ENCODE results near the gene PLIN4. TPM values are rescaled to one million over a fixed set of nuclear protein-coding genes. Genes with fewer than 3 reads are reported as not detected.

PLIN4 gene
- total and polyA plus RNA-seq, 8 donors = 3.5 to 64.7 (median 11.3) TPM

DNA sequence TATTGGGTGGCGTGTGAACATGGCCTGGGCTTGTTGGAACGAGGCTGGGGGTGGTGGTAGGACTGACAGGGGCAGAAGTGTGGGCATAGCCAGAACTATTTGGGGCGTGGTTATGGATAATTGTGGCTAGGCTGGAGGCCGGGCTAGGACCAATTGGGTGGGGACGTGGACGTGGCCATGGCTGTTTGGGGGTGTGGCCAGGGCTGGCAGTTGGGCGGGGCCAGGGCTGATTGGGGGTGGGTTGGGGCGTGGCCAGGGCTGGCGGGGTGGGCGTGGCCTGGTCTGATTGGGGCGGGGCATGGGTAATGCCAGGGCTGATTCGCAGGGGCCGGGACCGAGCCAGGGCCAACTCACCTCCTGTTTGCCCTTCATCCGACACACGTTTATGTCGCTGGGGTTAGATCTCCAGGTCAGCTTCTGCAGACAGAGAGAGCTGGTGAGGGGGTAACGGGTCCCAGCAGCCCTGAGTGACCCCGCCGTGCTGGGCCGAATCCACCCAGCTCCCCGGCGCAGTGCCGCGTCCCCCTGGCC lies 38.4 kb upstream of the PLIN4 start:
- no peak for DNase-seq
- no peak overlapping the region for H3K4me3 ChIP-seq

DNA sequence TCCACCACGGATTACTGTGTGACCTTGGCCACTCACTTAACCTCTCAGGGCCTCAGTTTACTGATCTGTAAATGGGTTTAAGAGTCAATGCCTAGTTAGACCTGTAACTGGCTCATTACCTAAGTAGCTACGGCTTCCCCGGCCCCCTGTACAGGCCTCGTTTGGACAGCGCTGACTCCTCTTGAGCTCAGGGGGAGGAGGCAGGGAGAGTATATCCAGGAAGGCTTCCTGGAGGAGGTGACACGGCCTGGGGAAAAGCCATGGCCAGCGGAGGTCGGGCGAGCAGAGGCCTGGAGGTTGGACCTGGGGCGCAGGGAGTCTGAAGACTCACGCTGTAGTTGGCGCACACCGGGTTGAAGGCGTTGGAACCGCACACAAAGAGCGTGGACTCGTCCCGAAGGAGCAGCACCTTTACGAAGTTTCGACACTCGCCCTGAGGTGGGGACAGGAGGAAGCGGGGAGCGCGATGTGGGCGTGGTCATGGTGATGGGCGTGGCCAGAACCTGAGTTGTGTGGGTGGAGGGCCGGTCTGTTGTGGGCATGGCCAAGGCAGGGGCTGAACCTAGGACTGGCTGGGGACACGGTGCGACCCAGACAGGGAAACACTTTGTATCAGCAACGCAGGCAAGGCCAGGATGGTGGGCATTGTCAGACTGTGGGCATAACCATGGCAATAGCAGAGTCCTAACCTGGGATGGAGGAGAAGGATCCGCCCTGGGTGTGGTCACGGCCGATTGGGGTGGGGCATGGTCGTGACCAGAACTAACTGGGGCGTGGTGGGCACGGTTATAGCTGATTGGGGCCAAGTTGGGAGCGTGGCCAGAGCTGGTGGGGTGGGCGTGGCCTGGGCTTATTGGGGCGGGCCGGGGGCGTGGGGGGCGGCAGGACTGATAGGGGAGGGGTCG lies 37.6 kb upstream of the PLIN4 start:
- 61 to 72% (median 69%) methylated on average over 43 of the region's 43 CpGs for WGBS, 5 donors
- Histone ChIP-seq H3K36me3 (peaks cover 0 to 12% (median 2%) of the 10 kb centered on the region in 4 donors), H3K9me3 (no peaks in the 10 kb centered on the region), H3K4me1 (peaks cover 0 to 27% (median 5%) of the 10 kb centered on the region in 4 donors), H3K4me3 (no peak overlapping the region), H3K27ac (no peak overlapping the region), H3K27me3 (peaks cover 0 to 30% (median 6%) of the 10 kb centered on the region in 3 donors)
- intact Hi-C loops (cut with DNase I; ENCODE audit: low total_unique reads) = loop anchor here (5.0 kb wide), 1 partner anchor 81 kb away; the partner anchor contains the start of gene TNFAIP8L1
- no peak for DNase-seq
- TF ChIP-seq POLR2A (IDR thresholded peaks at IDR 0.05) (no peak), EP300 (IDR thresholded peaks at IDR 0.05) (no peak), POLR2AphosphoS5 (IDR thresholded peaks at IDR 0.05) (no peak)
- TF ChIP-seq, protein P1, sequence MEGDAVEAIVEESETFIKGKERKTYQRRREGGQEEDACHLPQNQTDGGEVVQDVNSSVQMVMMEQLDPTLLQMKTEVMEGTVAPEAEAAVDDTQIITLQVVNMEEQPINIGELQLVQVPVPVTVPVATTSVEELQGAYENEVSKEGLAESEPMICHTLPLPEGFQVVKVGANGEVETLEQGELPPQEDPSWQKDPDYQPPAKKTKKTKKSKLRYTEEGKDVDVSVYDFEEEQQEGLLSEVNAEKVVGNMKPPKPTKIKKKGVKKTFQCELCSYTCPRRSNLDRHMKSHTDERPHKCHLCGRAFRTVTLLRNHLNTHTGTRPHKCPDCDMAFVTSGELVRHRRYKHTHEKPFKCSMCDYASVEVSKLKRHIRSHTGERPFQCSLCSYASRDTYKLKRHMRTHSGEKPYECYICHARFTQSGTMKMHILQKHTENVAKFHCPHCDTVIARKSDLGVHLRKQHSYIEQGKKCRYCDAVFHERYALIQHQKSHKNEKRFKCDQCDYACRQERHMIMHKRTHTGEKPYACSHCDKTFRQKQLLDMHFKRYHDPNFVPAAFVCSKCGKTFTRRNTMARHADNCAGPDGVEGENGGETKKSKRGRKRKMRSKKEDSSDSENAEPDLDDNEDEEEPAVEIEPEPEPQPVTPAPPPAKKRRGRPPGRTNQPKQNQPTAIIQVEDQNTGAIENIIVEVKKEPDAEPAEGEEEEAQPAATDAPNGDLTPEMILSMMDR (IDR thresholded peaks at IDR 0.05) = no peak

More for the DNA sequence above, 38.4 kb upstream of the PLIN4 start:
- H3K9me3 ChIP-seq = no peaks in the 10 kb centered on the region
- peaks cover 0 to 27% (median 5%) of the 10 kb centered on the region in 4 donors for H3K4me1 ChIP-seq
- 61 to 77% (median 71%) methylated on average over 8 to 25 of the region's 25 CpGs for WGBS, 5 donors
- H3K27me3 ChIP-seq = peaks cover 0 to 23% (median 6%) of the 10 kb centered on the region in 3 donors
- no peak overlapping the region for H3K27ac ChIP-seq
- H3K36me3 ChIP-seq = peaks cover 0 to 12% (median 2%) of the 10 kb centered on the region in 4 donors
- TF ChIP-seq POLR2AphosphoS5 (IDR thresholded peaks at IDR 0.05) (no peak), POLR2A (IDR thresholded peaks at IDR 0.05) (no peak), EP300 (IDR thresholded peaks at IDR 0.05) (no peak)
- TF ChIP-seq, protein P1 (IDR thresholded peaks at IDR 0.05) = no peak
- intact Hi-C loops (cut with DNase I; ENCODE audit: low total_unique reads) = loop anchor here (5.0 kb wide), 1 partner anchor 81 kb away; the partner anchor contains the start of gene TNFAIP8L1

DNA sequence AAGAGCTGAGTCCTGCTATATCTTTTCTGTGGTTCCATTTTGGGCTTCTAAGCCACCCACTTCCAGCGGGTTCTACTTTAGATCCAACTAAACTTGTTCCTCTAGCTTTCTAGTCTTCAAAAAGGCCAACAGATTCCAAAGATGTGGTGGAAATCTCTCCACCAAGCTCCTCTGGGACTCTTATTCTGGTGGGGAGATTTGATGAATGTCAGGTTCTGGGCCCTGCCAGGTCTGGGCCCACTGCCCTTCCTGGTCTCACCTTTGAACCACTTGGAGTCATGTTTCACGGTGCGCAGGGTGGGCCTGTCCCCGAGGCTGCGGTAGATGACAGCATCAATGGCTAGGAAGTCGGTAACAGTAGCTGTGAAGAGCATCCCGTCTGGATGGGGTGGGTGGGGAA lies 36.4 kb upstream of the PLIN4 start:
- peaks cover 0 to 27% (median 5%) of the 10 kb centered on the region in 4 donors for H3K4me1 ChIP-seq
- H3K9me3 ChIP-seq = no peaks in the 10 kb centered on the region
- H3K27ac ChIP-seq = no peak overlapping the region
- H3K27me3 ChIP-seq = peaks cover 0 to 34% (median 6%) of the 10 kb centered on the region in 3 donors
- no peak overlapping the region for H3K4me3 ChIP-seq
- intact Hi-C loops (cut with DNase I; ENCODE audit: low total_unique reads) = loop anchor here (5.0 kb wide), 1 partner anchor 83 kb away; the partner anchor contains the start of gene TNFAIP8L1
- TF ChIP-seq EP300 (IDR thresholded peaks at IDR 0.05) = no peak
- no peak for TF ChIP-seq POLR2A (IDR thresholded peaks at IDR 0.05)
- no peak for TF ChIP-seq POLR2AphosphoS5 (IDR thresholded peaks at IDR 0.05)
- TF ChIP-seq, protein P1 (IDR thresholded peaks at IDR 0.05) = no peak
- DNase-seq = no peak
- 64 to 76% (median 72%) methylated on average over 7 of the region's 7 CpGs for WGBS, 5 donors
- peaks cover 0 to 20% (median 6%) of the 10 kb centered on the region in 4 donors for H3K36me3 ChIP-seq

DNA sequence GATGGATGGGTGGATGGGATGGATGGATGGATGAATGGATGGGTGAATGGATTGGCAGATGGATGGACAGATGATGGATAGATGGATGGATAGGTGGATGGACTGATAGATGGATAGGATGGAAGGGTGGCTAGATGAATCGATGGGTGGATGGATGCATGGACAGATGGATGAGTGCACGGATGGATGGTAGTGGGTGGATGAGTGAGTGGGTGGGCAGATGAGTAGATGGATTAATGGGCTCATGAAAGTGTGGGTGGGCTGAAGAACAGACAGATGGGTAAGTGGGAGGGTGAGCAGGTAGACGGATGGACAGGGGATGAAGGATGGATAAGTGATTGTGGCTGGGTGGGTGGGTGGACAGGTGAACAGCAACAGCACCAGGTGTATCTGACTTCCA lies 35.5 kb upstream of the PLIN4 start:
- 62 to 92% (median 74%) methylated on average over 3 of the region's 3 CpGs for WGBS, 5 donors
- H3K4me1 ChIP-seq = peaks cover 0 to 27% (median 5%) of the 10 kb centered on the region in 4 donors
- no peak for DNase-seq
- H3K27ac ChIP-seq = no peak overlapping the region
- H3K9me3 ChIP-seq = no peaks in the 10 kb centered on the region
- peaks cover 0 to 34% (median 6%) of the 10 kb centered on the region in 3 donors for H3K27me3 ChIP-seq
- TF ChIP-seq POLR2A (IDR thresholded peaks at IDR 0.05) (no peak), EP300 (IDR thresholded peaks at IDR 0.05) (no peak), POLR2AphosphoS5 (IDR thresholded peaks at IDR 0.05) (no peak)
- TF ChIP-seq, protein P1 (IDR thresholded peaks at IDR 0.05) = no peak
- peaks cover 0 to 20% (median 6%) of the 10 kb centered on the region in 4 donors for H3K36me3 ChIP-seq
- intact Hi-C loops (cut with DNase I; ENCODE audit: low total_unique reads) = no loop called here
- no peak overlapping the region for H3K4me3 ChIP-seq

Measured in stomach (tissue), 9 donors.